Endodermal cell (in vitro differentiated cells): ENCODE measurements around the gene PRKAR2B. TPM values are rescaled to one million over a fixed set of nuclear protein-coding genes. Genes with fewer than 3 reads are reported as not detected.
"Not testable (repeated sequence)": the region's sequence is repeated elsewhere in the genome, so short reads cannot be mapped to it uniquely, and the experiment has no call there.

ENCODE experiments used
- DNase-seq: peaks from one replicate; pipeline ENCODE4 v3.0.0-alpha.2; 2017
- H3K27ac ChIP-seq: 2 replicates; pipeline ENCODE4 v1.5.1; 2013; ENCODE audit warnings: mild to moderate bottlenecking, low read depth, low read length, moderate library complexity
- H3K27me3 ChIP-seq: 2 replicates; pipeline ENCODE4 v1.6.1; 2013; ENCODE audit warnings: mild to moderate bottlenecking, low read length, moderate library complexity; ENCODE audit not compliant: insufficient read depth, control insufficient read depth, poor library complexity, severe bottlenecking
- H3K36me3 ChIP-seq: 2 replicates; pipeline ENCODE4 v1.7.0; 2013; ENCODE audit warnings: mild to moderate bottlenecking, low read length, moderate library complexity; ENCODE audit not compliant: control insufficient read depth, insufficient read depth
- H3K4me1 ChIP-seq: one replicate; pipeline ENCODE4 v1.7.0; 2013; ENCODE audit warnings: low read length; ENCODE audit not compliant: control insufficient read depth, insufficient read depth
- H3K4me3 ChIP-seq: 2 replicates; pipeline ENCODE4 v1.5.1; 2013; ENCODE audit warnings: mild to moderate bottlenecking, low read length, moderate library complexity
- H3K9ac ChIP-seq: 2 replicates; pipeline ENCODE4 v1.6.1; 2013; ENCODE audit warnings: mild to moderate bottlenecking, low read length, moderate library complexity; ENCODE audit not compliant: poor library complexity, severe bottlenecking; ENCODE audit errors: extremely low read depth
- H3K9me3 ChIP-seq: 2 replicates; pipeline ENCODE4 v1.6.1; 2013; ENCODE audit warnings: mild to moderate bottlenecking, low read length, moderate library complexity; ENCODE audit not compliant: control insufficient read depth
- H3K27ac Mint-ChIP-seq: 2 replicates; pipeline ENCODE4 v1.8.0; 2020; ENCODE audit warnings: mixed read lengths
- H3K27me3 Mint-ChIP-seq: 2 replicates; pipeline ENCODE4 v1.8.0; 2021; ENCODE audit warnings: mild to moderate bottlenecking, mixed read lengths; ENCODE audit not compliant: insufficient read depth
- H3K36me3 Mint-ChIP-seq: 2 replicates; pipeline ENCODE4 v1.8.0; 2020; ENCODE audit warnings: low read depth, mixed read lengths
- H3K4me1 Mint-ChIP-seq: 2 replicates; pipeline ENCODE4 v1.8.0; 2020; ENCODE audit warnings: mixed read lengths
- H3K4me3 Mint-ChIP-seq: 2 replicates; pipeline ENCODE4 v1.8.0; 2020; ENCODE audit warnings: mild to moderate bottlenecking, moderate library complexity, mixed read lengths
- H3K9me3 Mint-ChIP-seq: 2 replicates; pipeline ENCODE4 v1.8.0; 2020; ENCODE audit warnings: mild to moderate bottlenecking, mixed read lengths
- WGBS, 2 experiments: methylation state at CpG; one replicate each; pipeline versions ENCODE4 v1.1.5 to v1.1.7; 2013; ENCODE audit warnings: missing lambda C conversion rate in 2 of 2, mixed read lengths in 1 of 2; ENCODE audit not compliant: insufficient coverage in 1 of 2, insufficient read length in 1 of 2; 5-methylcytosine and 5-hydroxymethylcytosine counted together
- total RNA-seq, 2 donors: library from RNA; stranded (reverse); fragmentation: NEBNext Ultra II Directional in 1 of 2; extraction: Animal tissue kit (Norgen Biotek cat#: 25700) in 1 of 2; gene quantifications; 2 replicates in 1 of 2; 3 replicates in 1 of 2; pipeline ENCODE4 v1.2.1, GENCODE V29; 2021
- TF ChIP-seq, protein P1 (sequence below): fragments of 200-600 bp; sonication (generic); conservative IDR thresholded peaks from 2 replicates; pipeline ENCODE4 v1.5.0; 2021; ENCODE audit warnings: antibody characterized with exemption, mild to moderate bottlenecking

Gene PRKAR2B
- total RNA-seq, 2 donors from 2014 or later, result 7.3 to 10.2 TPM

DNA sequence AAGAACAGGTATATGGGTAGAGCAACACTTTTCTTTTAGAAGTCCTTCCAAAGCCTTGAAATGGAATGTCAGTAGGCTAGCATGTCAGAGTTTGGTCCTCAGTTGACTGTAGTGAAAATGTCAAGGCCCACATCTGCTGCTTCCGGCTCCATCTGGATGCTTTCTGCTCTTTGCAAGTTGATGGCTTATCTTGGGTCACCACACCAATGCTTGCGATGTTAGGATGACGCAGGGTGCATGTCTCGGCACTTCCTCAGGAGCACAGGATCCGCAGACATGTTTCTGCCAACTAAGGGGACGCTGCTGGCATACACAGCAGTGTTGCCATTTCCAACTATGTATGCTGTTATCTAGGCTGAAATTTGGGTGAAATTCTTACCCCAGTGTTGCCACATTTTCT is 110.3 kb downstream of the PRKAR2B start:
- DNase-seq, result no peak
- 96 to 97% methylated on average over 6 of the region's 6 CpGs for WGBS, 2 experiments
- no peaks in the 10 kb centered on the region for H3K27me3 ChIP-seq
- Mint-ChIP-seq H3K4me3 (no peak overlapping the region), H3K4me1 (peaks cover 4% of the 10 kb centered on the region), H3K27ac (no peak overlapping the region), H3K27me3 (no peaks in the 10 kb centered on the region), H3K9me3 (peaks cover 4% of the 10 kb centered on the region), H3K36me3 (no peaks in the 10 kb centered on the region)
- TF ChIP-seq, protein P1, sequence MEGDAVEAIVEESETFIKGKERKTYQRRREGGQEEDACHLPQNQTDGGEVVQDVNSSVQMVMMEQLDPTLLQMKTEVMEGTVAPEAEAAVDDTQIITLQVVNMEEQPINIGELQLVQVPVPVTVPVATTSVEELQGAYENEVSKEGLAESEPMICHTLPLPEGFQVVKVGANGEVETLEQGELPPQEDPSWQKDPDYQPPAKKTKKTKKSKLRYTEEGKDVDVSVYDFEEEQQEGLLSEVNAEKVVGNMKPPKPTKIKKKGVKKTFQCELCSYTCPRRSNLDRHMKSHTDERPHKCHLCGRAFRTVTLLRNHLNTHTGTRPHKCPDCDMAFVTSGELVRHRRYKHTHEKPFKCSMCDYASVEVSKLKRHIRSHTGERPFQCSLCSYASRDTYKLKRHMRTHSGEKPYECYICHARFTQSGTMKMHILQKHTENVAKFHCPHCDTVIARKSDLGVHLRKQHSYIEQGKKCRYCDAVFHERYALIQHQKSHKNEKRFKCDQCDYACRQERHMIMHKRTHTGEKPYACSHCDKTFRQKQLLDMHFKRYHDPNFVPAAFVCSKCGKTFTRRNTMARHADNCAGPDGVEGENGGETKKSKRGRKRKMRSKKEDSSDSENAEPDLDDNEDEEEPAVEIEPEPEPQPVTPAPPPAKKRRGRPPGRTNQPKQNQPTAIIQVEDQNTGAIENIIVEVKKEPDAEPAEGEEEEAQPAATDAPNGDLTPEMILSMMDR, result no peak
- H3K4me3 ChIP-seq, result no peak overlapping the region
- no peaks in the 10 kb centered on the region for H3K36me3 ChIP-seq
- no peaks in the 10 kb centered on the region for H3K4me1 ChIP-seq
- H3K9me3 ChIP-seq, result no peaks in the 10 kb centered on the region
- no peak overlapping the region for H3K9ac ChIP-seq
- no peak overlapping the region for H3K27ac ChIP-seq

DNA sequence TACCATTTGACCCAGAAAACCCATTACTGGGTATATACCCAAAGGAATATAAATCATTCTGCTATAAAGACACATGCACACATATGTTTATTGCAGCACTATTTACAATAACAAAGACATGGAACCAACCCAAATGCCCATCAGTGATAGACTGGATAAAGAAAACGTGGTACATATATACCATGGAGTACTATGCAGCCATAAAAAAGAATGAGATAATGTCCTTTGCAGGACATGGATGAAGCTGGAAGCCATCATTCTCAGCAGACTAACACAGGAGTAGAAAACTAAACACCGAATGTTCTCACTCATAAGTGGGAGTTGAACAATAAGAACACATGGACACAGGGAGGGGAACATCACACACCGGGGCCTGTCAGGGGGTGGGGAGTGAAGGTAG is 111.2 kb downstream of the PRKAR2B start:
- H3K36me3 ChIP-seq, H3K9me3 Mint-ChIP-seq, H3K4me3 Mint-ChIP-seq, DNase-seq, H3K4me3 ChIP-seq, H3K9ac ChIP-seq, H3K27ac Mint-ChIP-seq, H3K27me3 ChIP-seq, H3K4me1 Mint-ChIP-seq, H3K36me3 Mint-ChIP-seq, H3K9me3 ChIP-seq, H3K4me1 ChIP-seq, H3K27ac ChIP-seq, H3K27me3 Mint-ChIP-seq: not testable (repeated sequence)
- WGBS, 2 experiments, result 97 to 100% methylated on average over 2 to 3 of the region's 3 CpGs

DNA sequence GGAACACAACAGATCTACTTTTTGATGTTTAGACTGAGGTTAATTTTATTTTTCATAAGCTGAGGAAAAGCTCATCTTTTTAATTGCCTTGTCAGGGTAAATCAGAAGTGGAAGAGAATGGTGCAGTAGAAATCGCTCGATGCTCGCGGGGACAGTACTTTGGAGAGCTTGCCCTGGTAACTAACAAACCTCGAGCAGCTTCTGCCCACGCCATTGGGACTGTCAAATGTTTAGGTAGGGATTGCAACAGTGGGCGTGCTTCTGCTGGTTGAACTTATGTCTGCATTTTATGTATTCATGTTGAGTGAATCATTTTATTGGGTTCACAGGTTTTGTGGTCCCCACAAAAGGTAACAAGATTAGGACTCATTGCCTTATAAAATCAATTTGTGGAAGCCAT is 112.6 kb downstream of the PRKAR2B start:
- no peak for DNase-seq
- H3K36me3 ChIP-seq, result no peaks in the 10 kb centered on the region
- TF ChIP-seq, protein P1, result no peak
- Mint-ChIP-seq H3K9me3 (peaks cover 4% of the 10 kb centered on the region), H3K27me3 (no peaks in the 10 kb centered on the region), H3K36me3 (no peaks in the 10 kb centered on the region), H3K27ac (no peak overlapping the region), H3K4me1 (peaks cover 2% of the 10 kb centered on the region), H3K4me3 (no peak overlapping the region)
- no peaks in the 10 kb centered on the region for H3K4me1 ChIP-seq
- H3K27me3 ChIP-seq, result no peaks in the 10 kb centered on the region
- H3K9me3 ChIP-seq, result no peaks in the 10 kb centered on the region
- H3K27ac ChIP-seq, result no peak overlapping the region
- WGBS, 2 experiments, result 92 to 98% methylated on average over 2 to 7 of the region's 7 CpGs
- H3K4me3 ChIP-seq, result no peak overlapping the region
- no peak overlapping the region for H3K9ac ChIP-seq

DNA sequence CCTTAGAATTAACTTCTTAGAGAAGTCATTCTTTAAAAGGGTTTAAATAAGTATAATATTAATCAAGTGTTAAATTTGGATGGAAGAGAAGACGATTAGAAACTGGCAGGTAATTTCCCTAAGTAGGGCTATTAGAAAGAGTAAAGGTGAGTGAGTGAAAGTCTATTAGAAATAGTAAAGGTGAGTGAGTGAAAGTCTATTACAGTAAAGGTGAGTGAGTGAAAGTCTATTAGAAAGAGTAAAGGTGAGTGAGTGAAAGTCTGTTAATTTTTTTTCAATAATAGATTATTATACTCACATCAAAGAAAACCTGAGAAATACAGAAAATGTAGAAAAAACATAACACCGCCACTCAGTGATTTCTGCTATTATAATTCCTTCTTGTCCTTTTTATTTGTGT is 113.5 kb downstream of the PRKAR2B start:
- no peak overlapping the region for H3K9ac ChIP-seq
- no peak overlapping the region for H3K4me3 ChIP-seq
- 89 to 100% methylated on average over 1 to 2 of the region's 2 CpGs for WGBS, 2 experiments
- H3K27me3 Mint-ChIP-seq, result no peaks in the 10 kb centered on the region
- no peaks in the 10 kb centered on the region for H3K4me1 ChIP-seq
- DNase-seq, result no peak
- TF ChIP-seq, protein P1, result no peak
- H3K9me3 Mint-ChIP-seq, result peaks cover 4% of the 10 kb centered on the region
- no peak overlapping the region for H3K4me3 Mint-ChIP-seq
- no peaks in the 10 kb centered on the region for H3K27me3 ChIP-seq
- no peaks in the 10 kb centered on the region for H3K36me3 Mint-ChIP-seq
- H3K9me3 ChIP-seq, result no peaks in the 10 kb centered on the region
- no peaks in the 10 kb centered on the region for H3K4me1 Mint-ChIP-seq
- H3K36me3 ChIP-seq, result no peaks in the 10 kb centered on the region
- no peak overlapping the region for H3K27ac ChIP-seq
- H3K27ac Mint-ChIP-seq, result no peak overlapping the region
